NCI-H526 (cell line): ENCODE data around the gene NIP7.
A peak's percentile ranks its signal among the peaks of the same experiment; 100 is the strongest.
"Not testable (repeated sequence)": the region's sequence is repeated elsewhere in the genome, so short reads cannot be mapped to it uniquely, and the experiment has no call there.

Source experiments
- DNase-seq, 2 experiments: peaks; one replicate each; lab custom pipeline; 2025; lab: John Stamatoyannopoulos, UW

The NIP7 gene

DNA sequence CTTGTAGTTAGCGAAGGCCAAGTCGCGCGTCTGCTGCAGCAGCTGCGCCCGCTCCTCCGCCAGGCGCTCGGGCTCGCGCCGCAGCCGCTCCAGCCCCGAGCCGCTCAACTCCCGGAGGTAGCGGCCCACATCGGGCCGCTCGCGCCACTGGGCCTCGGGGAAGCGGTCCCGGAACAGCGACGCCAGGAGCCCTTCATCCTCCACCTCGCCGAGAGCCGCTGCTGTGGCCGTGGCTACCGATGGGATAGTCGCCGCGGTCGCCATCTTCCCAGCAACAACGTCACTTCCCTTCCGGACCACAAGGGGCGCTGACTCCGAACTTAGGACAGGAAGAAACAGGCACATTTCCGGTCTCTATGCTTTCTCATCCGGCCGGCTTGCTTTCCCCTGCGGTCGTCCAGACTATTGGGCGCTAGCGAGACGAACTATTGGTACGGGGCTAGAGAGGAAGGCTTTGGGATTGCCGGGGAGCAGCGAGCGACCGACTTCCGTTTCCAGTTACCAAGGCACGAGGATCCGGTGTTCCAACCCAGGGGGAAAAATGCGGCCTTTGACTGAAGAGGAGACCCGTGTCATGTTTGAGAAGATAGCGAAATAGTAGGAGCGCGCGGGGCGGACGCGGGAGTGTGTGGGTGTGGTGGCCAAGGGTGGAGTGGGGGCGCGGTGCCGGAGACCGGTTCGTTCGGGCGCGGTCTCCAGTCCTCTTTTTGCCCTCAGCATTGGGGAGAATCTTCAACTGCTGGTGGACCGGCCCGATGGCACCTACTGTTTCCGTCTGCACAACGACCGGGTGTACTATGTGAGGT is at the start of gene NIP7, which contains the start of gene COG8:
Gene NIP7, plus strand, starts transcription at position 484 of the 806 bp plus-strand sequence. Its CDS starts 58 bp downstream, at position 542.
Gene COG8, minus strand, starts transcription at position 276 of the 806 bp plus-strand sequence. Its CDS starts 12 bp downstream, at position 264.
- peak; percentile 95 to 97 for DNase-seq

DNA sequence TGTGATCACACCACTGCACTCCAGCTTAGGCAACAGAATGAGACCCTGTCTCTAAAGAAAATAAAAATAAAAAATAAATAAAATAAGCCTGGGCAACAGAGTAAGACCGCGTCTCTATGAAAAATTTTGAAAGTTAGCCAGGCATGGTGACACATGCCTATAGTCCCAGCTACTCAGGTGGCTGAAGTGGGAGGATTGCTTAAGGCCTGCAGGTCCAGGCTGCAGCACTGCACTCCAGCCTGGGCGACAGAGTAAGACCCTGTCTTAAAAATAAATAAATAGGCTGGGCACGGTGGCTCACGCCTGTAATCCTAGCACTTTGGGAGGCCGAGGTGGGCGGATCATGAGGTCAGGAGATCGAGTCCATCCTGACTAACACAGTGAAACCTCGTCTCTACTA is 47.9 kb upstream of the NIP7 start:
- DNase-seq: not testable (repeated sequence)

DNA sequence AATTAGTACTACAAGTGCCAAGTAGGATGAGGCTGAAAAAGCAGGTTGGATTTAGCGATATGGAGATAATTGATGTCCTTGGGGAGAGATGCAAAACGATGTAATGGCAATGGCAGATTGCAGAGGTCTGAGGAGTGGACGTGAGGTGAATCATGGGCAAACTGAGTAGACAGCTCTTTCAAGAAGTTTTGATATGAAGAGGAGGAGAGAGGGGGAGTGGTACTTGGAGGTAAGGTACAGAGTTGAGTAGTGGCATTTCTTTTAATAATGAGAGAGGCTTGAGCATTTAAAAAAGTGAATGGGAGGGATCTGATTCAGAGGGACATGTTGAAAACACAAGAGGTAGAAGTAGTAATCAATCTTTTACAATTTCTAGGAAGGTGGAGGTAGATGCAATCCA is 46.2 kb upstream of the NIP7 start:
- DNase-seq: no peak

DNA sequence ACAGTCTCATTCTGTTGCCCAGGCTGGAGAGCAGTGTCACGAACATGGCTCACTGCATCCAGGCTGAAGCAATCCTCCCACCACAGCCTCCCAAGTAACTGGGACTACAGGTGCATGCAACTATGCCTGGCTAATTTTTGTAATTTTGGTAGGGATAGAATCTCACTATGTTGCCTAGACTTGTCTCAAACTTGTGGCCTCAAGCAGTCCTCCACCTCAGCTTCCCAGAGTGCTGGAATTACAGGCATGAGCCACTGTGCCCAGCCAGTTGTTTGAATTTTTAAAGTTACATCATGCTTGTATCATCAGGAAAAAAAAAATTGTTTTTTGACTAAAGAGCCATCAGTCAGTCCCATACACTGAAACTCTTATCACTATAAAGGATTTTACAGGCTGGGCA is 45.5 kb upstream of the NIP7 start:
- no peak for DNase-seq

DNA sequence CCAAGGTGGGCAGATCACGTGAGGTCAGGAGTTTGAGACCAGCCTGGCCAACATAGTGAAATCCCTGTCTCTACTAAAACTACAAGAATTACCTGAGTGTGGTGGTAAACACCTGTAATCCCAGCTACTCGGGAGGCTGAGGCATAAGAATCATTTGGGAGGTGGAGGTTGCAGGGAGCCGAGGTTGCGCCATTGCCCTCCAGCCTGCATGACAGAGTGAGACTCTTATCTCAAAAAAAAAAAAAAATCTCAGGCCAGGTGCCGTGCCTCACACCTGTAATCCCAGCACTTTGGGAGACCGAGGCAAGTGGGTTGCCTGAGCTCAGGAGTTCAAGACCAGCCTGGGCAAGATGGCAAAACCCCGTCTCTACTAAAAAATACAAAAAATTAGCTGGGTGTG is 42.8 kb upstream of the NIP7 start:
- not testable (repeated sequence) for DNase-seq

DNA sequence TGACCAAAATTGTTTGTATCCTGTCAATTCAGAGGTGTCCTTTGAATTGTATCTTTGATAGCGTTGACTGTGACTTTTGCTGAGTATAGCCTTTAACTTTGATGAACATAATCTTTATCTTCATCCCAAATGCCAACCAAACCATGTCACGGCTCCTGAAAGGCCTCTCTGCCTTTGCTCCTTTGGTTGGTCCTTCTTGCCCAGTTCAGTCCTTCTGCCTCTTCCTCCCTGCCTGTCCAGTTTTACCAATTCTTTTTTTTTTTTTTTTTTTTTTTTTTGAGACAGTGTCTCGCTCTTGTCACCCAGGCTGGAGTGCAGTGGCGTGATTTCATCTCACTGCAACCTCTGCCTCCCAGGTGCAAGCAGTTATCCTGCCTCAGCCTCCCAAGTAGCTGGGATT is 41.3 kb upstream of the NIP7 start:
- DNase-seq: no peak

DNA sequence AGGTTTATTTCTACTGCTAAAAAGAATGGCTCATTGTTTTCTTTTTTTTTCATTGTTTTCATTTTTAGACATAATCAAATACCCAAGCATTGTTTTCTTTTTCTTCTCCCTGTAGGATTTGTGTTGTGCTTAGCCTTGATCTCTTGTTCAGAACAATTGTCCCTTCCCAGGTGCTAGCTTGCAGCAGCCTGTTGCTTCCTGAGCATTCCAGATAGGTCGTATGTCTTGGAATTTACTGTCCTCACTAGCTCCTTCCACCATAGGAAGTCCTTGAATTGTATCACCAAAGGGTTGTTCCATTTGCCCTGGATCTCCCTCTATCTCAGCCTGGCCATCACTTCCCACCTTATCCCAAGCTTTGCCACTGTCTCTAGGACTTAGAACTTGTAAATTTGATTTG is 38.4 kb upstream of the NIP7 start:
- DNase-seq: no peak

DNA sequence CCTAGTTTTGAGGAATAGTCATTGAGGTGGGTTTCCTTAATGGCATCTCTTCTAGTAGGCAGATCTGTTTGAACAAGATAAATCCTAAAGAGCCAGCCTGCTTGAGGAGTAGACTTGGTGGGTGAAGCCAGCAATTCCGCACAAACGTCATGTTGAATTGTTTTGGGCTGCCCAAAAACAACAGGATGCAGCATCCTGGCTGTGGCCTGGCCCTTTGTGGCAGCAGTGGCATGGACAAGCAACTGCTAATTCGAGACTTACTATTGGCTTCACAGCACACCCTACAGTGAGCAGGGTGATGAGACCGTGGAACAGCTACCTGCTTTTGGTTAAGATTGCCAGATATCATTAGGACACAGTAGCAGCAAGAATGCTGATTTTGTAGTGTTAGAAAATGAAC is 37.7 kb upstream of the NIP7 start:
- DNase-seq: no peak

DNA sequence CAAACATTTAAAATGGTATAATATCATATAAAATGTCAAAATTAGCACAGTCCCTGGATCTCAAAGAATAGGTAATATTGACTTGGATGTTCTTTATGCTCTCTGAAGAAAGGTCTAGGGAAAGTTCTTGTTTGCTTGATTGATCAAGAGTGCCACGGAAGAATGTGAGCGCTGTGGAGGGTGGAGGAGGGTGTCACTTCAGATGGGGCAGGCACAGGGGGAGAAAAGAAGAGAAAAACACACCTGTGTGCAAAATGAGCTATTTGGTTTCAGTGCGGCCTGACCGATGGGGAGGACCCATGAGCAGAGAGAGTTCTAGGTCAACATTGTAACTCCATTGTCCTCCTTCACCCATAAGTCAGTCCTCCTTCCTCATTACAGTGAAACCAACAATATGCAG is 37.3 kb upstream of the NIP7 start:
- DNase-seq: no peak

DNA sequence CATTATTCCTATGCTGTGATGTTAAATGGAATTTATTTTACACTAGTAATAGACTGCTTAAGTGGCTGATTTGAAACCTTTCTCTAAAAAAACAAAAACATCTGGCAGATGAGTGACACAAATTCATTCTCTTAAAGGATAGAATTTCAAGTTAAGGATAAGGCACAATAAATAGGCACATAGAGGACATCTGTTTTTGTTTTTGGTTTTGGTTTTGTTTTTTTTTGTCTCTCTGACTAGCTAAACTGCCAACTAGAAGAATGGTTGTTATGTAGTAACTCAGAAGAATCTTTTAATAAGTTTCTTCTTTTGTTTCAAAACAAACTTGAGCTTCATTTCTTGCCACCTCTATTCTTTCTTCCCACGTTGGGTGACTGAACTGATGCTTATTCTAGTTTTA is 33.5 kb upstream of the NIP7 start:
- DNase-seq: no peak

DNA sequence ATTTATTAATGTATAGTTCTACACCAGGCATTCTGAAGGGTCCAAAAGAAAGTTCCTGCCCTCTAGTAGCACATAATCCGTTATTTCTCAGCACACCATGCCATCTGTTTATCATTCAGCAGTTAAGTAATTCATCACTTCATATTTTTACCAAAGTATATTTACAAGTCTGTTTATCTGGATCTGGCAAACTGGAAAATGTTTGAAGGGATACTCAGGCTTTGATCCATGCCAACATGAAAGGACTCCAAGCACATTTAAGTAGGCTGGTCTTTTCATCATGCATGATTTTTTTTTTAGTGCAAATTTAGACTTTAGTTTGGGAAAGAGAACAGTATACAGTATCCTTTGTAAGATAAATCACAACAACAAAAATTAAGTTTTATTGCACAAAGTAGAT is 32.5 kb upstream of the NIP7 start:
- no peak for DNase-seq

DNA sequence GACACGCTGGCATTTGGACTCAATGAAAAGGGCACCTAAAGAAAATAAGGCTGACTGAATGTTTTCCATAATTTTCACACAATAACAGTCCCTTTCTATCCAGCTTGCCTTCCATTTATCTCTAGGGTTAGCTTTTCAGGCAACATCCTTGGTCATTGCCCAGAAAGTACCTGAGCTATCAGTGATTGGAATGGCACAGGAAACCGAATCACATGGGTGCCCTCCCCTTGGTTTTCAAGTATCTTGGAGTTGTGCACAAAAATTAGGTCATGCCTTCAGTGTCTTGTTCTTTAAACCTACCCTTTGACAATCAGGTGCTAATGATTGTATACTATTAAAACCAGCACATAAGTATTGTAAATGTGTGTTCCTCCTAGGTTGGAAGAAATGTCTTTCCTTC is 31.7 kb upstream of the NIP7 start:
- no peak for DNase-seq

DNA sequence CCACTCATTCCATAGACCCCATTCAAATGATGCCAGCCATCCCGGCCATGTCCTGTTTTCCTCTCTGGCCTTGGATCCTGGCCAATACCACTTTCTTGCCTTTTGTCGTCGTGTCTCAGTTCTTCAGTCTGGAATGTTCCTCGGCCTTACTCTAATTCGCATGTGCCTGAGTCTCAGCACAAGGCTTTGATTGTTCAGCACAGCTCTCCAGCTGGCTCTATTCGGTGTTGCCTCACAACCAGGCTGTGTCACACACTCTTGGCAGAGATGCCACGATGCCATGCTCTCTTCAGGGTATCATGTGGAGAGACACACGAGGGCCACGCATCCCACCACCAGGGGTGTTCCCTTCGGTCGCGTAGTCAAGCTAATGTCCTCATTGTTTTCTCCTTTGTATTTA is 30.3 kb upstream of the NIP7 start:
- DNase-seq: no peak

DNA sequence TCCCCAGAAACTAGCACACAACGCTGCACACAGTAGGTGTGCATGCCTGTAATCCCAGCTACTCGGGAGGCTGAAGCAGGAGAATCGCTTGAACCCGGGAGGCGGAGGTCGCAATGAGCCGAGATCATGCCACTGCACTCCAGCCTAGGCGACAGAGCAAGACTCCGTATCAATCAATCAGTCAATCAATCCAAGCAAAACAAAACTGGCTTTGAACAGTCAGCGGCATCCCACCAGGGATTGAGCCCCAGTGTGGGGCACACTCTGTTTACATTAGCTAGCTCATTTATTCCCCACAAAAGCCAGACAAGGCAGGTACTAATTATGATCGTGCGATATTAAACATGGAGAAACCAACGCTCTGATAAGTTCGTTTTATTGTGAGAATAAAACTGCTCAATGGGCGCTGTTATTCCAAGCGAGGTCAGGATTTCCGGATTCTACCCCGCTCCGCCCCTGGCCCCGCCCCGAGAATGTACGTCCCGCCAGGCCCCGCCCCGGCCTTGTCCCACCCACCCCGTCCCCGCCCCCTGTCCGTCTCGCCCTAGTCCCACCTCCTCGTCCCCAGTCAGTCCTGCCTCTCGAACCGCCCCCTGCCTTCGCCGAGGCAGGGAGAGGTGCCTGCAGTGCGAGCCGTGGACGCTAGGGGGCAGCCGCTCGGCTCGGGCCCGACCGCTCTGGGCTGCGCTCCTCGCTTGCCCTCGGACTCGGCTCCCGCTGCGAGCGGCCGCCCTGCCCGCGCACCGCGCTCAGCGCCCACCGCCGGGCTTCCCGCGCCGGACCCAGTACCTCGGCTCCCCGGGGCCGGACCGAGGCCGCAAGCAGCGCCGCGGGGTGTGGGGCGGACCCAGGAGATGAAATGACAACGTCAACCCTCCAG is 28.7 kb upstream of the NIP7 start, which contains the start of gene VPS4A:
Gene VPS4A, plus strand, starts transcription at position 698 of the 880 bp plus-strand sequence. Its CDS starts 162 bp downstream, at position 860.
- peak; percentile 66 to 94 for DNase-seq

DNA sequence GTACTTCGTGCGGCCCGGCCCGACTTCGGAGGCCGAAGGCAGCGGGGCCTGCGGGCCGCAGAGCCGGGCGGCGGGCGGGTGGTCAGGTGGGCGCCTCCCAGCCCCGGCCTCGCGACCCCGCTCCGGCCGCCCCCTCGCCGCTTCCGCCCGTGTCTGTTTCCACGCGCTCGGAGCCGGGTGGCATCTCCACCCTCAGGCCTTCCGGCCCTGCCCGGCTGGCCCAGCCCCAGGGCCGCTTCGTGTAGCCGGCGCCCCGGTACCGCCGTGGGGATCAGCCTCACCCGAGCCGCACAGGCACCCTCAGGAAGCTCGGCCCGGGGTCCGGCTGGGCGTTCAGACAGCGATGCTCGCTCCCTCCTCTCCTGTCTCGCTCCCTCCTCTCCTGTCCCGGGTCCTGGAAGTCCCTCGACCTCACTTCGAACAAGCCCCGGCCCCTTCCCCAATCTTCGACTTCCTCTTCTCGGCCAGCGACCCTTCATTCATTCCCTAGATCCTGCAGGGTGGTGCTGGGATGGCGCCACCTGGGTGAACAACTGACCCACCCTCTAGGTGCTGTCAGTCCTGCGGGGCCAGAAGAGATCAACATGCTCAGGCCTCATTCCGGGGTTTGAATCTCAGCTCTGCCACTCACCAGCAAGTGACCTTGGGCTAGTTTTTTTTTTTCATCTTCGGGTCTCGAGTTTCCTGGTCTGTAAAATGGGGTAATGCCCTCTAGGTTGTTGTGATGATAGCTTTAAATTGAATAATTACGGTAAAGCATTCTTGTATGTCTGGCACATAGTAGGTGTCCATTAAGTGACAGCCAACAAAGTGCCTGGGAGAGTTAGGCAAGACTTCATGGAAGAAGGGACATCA is 27.8 kb upstream of the NIP7 start:
- DNase-seq: peak; percentile 2 to 59

DNA sequence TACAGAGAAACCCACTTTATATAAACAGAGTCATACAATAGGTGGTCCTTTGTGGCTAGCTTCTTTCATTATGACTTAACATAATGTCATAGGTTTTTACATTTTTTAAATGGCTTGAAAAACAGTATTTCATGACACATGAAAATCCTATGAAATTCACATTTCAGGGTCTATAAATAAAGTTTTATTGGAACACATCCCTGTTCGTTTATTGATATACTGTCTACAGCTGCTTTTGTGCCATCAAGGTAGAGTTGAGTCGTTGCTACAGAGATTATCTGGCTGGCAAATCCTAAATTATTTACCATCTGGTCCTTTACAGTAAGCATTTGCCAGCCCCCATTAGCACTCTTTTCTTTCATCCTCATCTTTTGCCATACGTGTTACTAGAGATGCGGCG is 26.1 kb upstream of the NIP7 start:
- DNase-seq: no peak

DNA sequence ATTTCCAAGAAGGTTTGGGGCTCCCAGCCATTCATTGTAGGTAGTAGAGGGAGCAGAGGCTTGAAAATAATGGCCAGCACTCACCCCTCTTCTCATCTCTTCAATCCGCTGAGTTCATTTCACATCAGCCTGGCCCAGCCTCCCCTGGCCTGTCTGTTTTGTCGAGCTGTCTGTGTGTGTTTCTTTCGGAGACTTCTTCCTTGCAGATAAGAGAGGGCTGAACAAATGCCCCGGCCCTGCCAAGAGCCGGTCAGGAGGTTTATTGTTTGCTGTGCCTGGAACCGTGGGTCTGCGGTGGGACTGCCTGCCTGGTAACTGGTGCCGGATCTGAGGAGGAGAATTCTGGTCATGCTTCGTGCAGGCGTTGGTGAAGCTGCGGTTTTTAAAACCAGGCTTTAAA is 25.0 kb upstream of the NIP7 start:
- no peak for DNase-seq

DNA sequence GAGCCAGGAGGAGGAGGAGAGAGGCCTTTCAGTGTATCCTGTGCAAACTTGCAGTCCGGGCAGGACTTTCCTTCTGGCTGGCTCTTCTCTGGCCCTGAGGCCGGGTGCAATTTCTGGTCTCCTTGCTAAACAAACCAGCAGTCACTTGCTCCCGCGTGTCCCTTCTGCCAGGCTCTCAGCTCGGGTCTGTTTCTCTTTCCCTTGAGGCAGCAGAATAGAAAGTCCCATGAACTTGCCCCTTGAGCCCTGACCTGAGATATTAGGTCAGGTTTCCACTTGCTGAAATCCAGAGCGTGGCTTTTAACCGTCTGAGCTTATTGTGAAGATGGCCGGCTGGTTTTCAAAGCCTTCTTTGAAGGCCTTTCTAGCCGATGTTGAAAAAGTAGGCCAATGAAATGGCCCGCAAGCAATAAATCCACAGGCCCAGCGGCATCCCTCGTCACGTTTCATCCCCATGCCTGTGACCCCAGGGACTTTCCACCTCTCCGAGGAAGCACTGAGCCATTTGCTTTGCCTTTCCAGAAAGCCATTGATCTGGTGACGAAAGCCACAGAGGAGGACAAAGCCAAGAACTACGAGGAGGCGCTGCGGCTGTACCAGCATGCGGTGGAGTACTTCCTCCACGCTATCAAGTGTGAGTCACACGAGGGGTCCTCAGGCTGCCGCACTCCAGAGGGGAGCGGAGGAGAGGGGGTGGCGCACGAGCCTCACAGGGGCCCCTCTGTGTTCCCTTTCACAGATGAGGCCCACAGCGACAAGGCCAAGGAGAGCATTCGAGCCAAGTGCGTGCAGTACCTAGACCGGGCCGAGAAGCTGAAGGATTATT is 23.9 kb upstream of the NIP7 start:
- no peak for DNase-seq

DNA sequence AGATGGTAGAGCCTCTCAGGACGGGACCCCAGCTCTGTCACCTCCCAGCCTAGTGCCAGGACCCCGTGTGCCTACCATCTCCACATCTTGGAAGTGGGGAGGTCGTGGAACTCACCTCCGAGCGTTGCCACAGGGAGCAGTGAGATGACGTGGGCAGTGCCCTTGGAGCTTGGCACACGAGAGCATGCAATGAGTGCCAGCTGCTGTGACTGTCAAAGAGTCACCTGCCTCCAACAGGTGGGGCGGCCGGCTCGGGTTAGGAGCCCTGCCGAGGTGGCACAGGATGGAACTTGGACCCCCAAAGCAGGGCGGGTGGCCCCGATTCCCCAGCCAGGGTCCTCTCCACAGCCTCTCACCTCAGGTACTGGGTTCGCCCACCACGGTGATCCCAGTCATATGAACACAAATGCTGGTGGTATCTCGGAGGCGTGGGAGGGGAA is 23.0 kb upstream of the NIP7 start:
- DNase-seq: no peak

DNA sequence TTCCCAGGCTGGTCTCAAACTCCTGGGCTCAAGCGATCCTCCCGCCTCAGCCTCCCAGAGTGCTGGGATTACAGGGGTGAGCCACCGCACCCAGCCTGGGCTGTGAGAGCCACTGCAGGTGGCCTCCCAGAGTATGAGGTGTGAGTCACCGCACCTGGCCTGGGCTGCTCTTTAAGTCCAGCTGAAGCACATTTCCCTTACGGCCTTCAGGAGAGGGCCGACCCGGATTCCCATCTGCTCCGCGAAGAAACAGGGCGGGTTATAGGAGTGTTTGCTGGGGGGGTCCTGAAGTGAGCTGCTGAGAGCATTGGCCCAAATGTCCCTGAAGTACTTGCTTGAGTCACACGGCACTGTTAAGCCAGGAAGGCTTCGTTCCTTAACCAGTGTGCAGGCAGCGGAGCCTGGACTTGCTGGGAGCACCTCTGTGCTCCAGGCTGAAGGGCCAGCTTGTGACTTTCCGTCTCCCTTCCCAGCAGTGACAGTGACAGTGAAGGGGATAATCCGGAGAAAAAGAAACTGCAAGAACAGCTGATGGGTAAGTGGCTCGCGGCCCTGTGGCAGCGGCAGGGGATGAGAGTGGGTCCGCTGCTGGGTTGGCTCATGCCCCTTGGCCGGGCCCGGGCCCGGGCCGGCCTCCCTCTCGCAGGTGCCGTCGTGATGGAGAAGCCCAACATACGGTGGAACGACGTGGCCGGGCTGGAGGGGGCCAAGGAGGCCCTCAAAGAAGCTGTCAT is 21.2 kb upstream of the NIP7 start:
- no peak for DNase-seq
